T47D (cell line): ENCODE measurements around the gene ATP5F1C.
A peak's percentile ranks its signal among the peaks of the same experiment; 100 is the strongest.
"Not testable (repeated sequence)": the region's sequence is repeated elsewhere in the genome, so short reads cannot be mapped to it uniquely, and the experiment has no call there.

ENCODE experiments used
- DNase-seq, 2 experiments: peaks; one replicate each; pipeline versions ENCODE4 v3.0.0 to v3.0.0-alpha.2; 2011 to 2012; ENCODE audit warnings: low read depth in 1 of 2, low spot score in 1 of 2
- JUND ChIP-seq: IDR thresholded peaks from 2 replicates; pipeline ENCODE4 v1.6.1; 2012; ENCODE audit warnings: low read depth
- in situ Hi-C: cut with HindIII; loops from 2 replicates; pipeline ENCODE4 v1.10.0; 2016; ENCODE audit warnings: low sequenced_read_pairs, low pct_unique_long_range_greater_than_20kb

ATP5F1C gene

GRCh38 chr10:7773845-7774801 lies 13.9 kb upstream of the ATP5F1C start:
- DNase-seq: peak; percentile 30 to 86
- in situ Hi-C loops: no loop called here
- no peak for TF ChIP-seq JUND

- no peak for TF ChIP-seq JUND
- in situ Hi-C loops: no loop called here
- DNase-seq: no peak
Observed at GRCh38 chr10:7776777-7777176, 11.2 kb upstream of the ATP5F1C start.

- DNase-seq, in situ Hi-C loops: not testable (repeated sequence)
Observed at GRCh38 chr10:7782194-7782593, 5.8 kb upstream of the ATP5F1C start.

- no peak for DNase-seq
- in situ Hi-C loops: no loop called here
- no peak for TF ChIP-seq JUND
Observed at GRCh38 chr10:7786430-7786829, 1.5 kb upstream of the ATP5F1C start.

- no peak for TF ChIP-seq JUND
- DNase-seq: peak in 1 of 2 experiments; percentile 39
- in situ Hi-C loops: no loop called here
Observed at GRCh38 chr10:7787150-7787856, 674 bp upstream of the ATP5F1C start.

- in situ Hi-C loops: no loop called here
- no peak for TF ChIP-seq JUND
- peak; percentile 21 to 49 for DNase-seq
Observed at GRCh38 chr10:7788639-7789286, 786 bp downstream of the ATP5F1C start.

- no peak for DNase-seq
- no peak for TF ChIP-seq JUND
- in situ Hi-C loops: no loop called here
Observed at GRCh38 chr10:7789390-7789789, 1.4 kb downstream of the ATP5F1C start.

- DNase-seq: no peak
- no peak for TF ChIP-seq JUND
- in situ Hi-C loops: no loop called here
Observed at GRCh38 chr10:7792541-7792940, 4.6 kb downstream of the ATP5F1C start.

- in situ Hi-C loops: no loop called here
- no peak for DNase-seq
- TF ChIP-seq JUND: no peak
Observed at GRCh38 chr10:7794251-7795026, 6.5 kb downstream of the ATP5F1C start.

GRCh38 chr10:7795605-7796004 lies 7.6 kb downstream of the ATP5F1C start:
- no peak for TF ChIP-seq JUND
- in situ Hi-C loops: no loop called here
- DNase-seq: no peak

- no peak for DNase-seq
- no peak for TF ChIP-seq JUND
- in situ Hi-C loops: no loop called here
Observed at GRCh38 chr10:7797582-7797981, 9.6 kb downstream of the ATP5F1C start.

- in situ Hi-C loops: no loop called here
- DNase-seq: no peak
- no peak for TF ChIP-seq JUND
Observed at GRCh38 chr10:7802606-7803005, 14.6 kb downstream of the ATP5F1C start.
